ENCODE results near the gene RHPN2.

DNA sequence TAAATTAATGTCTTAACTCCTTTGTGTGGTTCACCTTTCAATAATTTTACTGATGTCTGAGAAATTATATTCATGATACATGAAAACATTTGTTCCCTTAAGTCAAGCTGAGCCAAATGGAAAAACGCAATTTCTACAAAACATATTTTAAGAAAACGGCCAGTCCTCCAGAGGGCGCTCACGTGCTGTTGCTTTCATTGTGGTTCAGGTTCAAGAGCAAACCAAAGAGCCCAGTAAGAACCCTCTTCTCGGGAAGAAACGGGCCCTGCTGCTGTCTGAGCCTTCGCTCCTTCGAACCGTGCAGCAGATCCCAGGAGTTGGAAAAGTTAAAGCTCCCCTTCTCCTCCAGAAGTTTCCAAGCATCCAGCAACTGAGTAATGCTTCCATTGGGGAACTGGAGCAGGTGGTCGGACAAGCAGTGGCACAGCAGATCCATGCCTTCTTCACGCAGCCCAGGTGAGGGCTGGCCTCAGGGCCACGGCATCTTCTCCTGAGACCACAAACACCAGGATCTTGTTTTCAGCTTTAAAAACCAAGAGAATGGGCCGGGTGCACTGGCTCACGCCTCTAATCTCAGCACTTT lies 88.4 kb downstream of the RHPN2 start:
- TF ChIP-seq CTCF (IDR thresholded peaks at IDR 0.05; ENCODE audit: low read depth, low read length, poor library complexity, severe bottlenecking) (peak; percentile 83), EZH2phosphoT487 (IDR thresholded peaks at IDR 0.05; ENCODE audit: borderline replicate concordance, low read length) (no peak)
